K562 (cell line): Measurements from ENCODE around the gene IMMP2L. TPM values are rescaled to one million over a fixed set of nuclear protein-coding genes. Genes with fewer than 3 reads are reported as not detected.

ENCODE experiments used
- DEAF1 ChIP-seq: fragments of 450-650 bp; formaldehyde crosslinking; IDR thresholded peaks from 2 replicates; pipeline ENCODE4 v1.4.0; 2020; ENCODE audit warnings: mild to moderate bottlenecking, moderate library complexity
- E2F3 ChIP-seq: fragments of 250-450 bp; sonication (Bioruptor Pico); IDR thresholded peaks from 2 replicates; pipeline ENCODE4 v1.4.0; 2020; ENCODE audit warnings: mild to moderate bottlenecking
- E4F1 ChIP-seq: fragments of 250-450 bp; sonication (Bioruptor Pico); IDR thresholded peaks from 2 replicates; pipeline ENCODE4 v1.5.0; 2021; ENCODE audit warnings: mild to moderate bottlenecking, borderline replicate concordance
- ELF4 ChIP-seq: fragments of 450-650 bp; formaldehyde crosslinking; IDR thresholded peaks from 2 replicates; pipeline ENCODE4 v1.4.0; 2022; ENCODE audit warnings: missing genetic modification characterization
- FOXM1 ChIP-seq, 2 experiments: fragments of 450-650 bp in 1 of 2; sonication (generic) in 1 of 2; formaldehyde crosslinking in 1 of 2; IDR thresholded peaks; 2 replicates each; pipeline versions ENCODE4 v1.6.1 to v1.9.0; 2017 to 2022; ENCODE audit warnings: low read depth in 2 of 2, mild to moderate bottlenecking in 2 of 2, missing genetic modification reagents in 1 of 2, moderate library complexity in 1 of 2
- GABPB1 ChIP-seq: sonication (generic); formaldehyde crosslinking; IDR thresholded peaks from 2 replicates; pipeline ENCODE4 v1.8.0; 2022; ENCODE audit warnings: mild to moderate bottlenecking, missing genetic modification reagents
- HDAC1 ChIP-seq, 2 experiments: fragments of 450-650 bp; IDR thresholded peaks; 2 replicates each; pipeline ENCODE4 v1.6.1; 2016 to 2017; ENCODE audit warnings: inconsistent platforms in 1 of 2, mild to moderate bottlenecking in 1 of 2, moderate library complexity in 1 of 2
- JUN ChIP-seq, 2 experiments: sonication (generic) in 1 of 2; formaldehyde crosslinking in 1 of 2; IDR thresholded peaks; 2 replicates each; pipeline versions ENCODE4 v1.6.1 to v1.8.0; 2012 to 2022; ENCODE audit warnings: borderline replicate concordance in 2 of 2, mild to moderate bottlenecking in 2 of 2, improper control_type of control experiment in 1 of 2, low read depth in 1 of 2, low read length in 1 of 2, missing genetic modification reagents in 1 of 2
- KLF6 ChIP-seq: fragments of 250-450 bp; sonication (Bioruptor Pico); IDR thresholded peaks from 2 replicates; pipeline ENCODE4 v1.4.0; 2020; ENCODE audit warnings: mild to moderate bottlenecking, moderate library complexity, borderline replicate concordance
- SMAD3 ChIP-seq: fragments of 450-650 bp; formaldehyde crosslinking; conservative IDR thresholded peaks from 2 replicates; pipeline ENCODE4 v1.4.0; 2020; ENCODE audit warnings: mild to moderate bottlenecking
- SMC3 ChIP-seq: conservative IDR thresholded peaks from 2 replicates; pipeline ENCODE4 v1.6.1; 2011; ENCODE audit warnings: low read depth, low read length, improper control_type of control experiment; ENCODE audit not compliant: insufficient read depth
- STAT5A ChIP-seq: IDR thresholded peaks from 2 replicates; pipeline ENCODE4 v1.6.1; 2012; ENCODE audit warnings: low read length, inconsistent platforms, borderline replicate concordance
- USF2 ChIP-seq: sonication (generic); formaldehyde crosslinking; IDR thresholded peaks from 2 replicates; pipeline ENCODE4 v1.5.0; 2020; ENCODE audit warnings: missing genetic modification reagents
- VEZF1 ChIP-seq: fragments of 200-800 bp; sonication (Bioruptor generic); IDR thresholded peaks from 2 replicates; pipeline ENCODE4 v1.6.1; 2017; ENCODE audit warnings: missing genetic modification characterization, missing compliant biosample characterization
- ZBTB1 ChIP-seq: sonication (generic); formaldehyde crosslinking; IDR thresholded peaks from 2 replicates; pipeline ENCODE4 v1.8.1; 2023; ENCODE audit warnings: missing genetic modification reagents, low read depth, mild to moderate bottlenecking, borderline replicate concordance
- ZNF165 ChIP-seq: fragments of 250-450 bp; sonication (Bioruptor Pico); IDR thresholded peaks from 2 replicates; pipeline ENCODE4 v1.4.0; 2020; ENCODE audit warnings: borderline replicate concordance
- ZNF586 ChIP-seq: fragments of 450-650 bp; formaldehyde crosslinking; conservative IDR thresholded peaks from 2 replicates; pipeline ENCODE4 v1.4.0; 2020; ENCODE audit warnings: mild to moderate bottlenecking, moderate library complexity
- ZNF589 ChIP-seq: fragments of 200-800 bp; sonication (Bioruptor generic); IDR thresholded peaks from 2 replicates; pipeline ENCODE4 v1.6.1; 2016; ENCODE audit warnings: low read depth, missing genetic modification characterization, missing compliant biosample characterization
- ZNF778 ChIP-seq: fragments of 450-650 bp; formaldehyde crosslinking; IDR thresholded peaks from 2 replicates; pipeline ENCODE4 v1.4.0; 2020; ENCODE audit warnings: mild to moderate bottlenecking, moderate library complexity
- ZSCAN32 ChIP-seq: fragments of 450-650 bp; formaldehyde crosslinking; IDR thresholded peaks from 2 replicates; pipeline ENCODE4 v1.4.0; 2020; ENCODE audit warnings: mild to moderate bottlenecking, moderate library complexity
- polyA plus RNA-seq, 8 experiments: library from polyadenylated mRNA; depleted of rRNA in 4 of 8; stranded (reverse) in 5 of 8; unstranded in 3 of 8; fragments of >200 nt; fragmentation: Nextera tagmentation in 2 of 8; fragmentation: Illumina TruSeq in 1 of 8; extraction: Ambion mirVana in 2 of 8; extraction: Trizol in 1 of 8; gene quantifications; 2 replicates each; pipeline versions ENCODE4 v1.2.1 to v1.2.3, GENCODE V29; 2011 to 2014; ENCODE audit warnings: inconsistent platforms in 1 of 8, missing spikeins in 1 of 8
- total RNA-seq, 7 experiments: library from RNA; depleted of rRNA in 6 of 7; stranded (reverse); fragments of >200 nt in 6 of 7; fragmentation: Illumina TruSeq in 2 of 7; extraction: Trizol in 2 of 7; gene quantifications; 2 replicates each; pipeline versions ENCODE4 v1.2.1 to v1.2.3, GENCODE V29; 2011 to 2021; ENCODE audit warnings: low replicate concordance in 1 of 7

Gene IMMP2L
- total and polyA plus RNA-seq, 9 of the 15 experiments (the other 6 are each of a cell fraction or from before 2014, with no cell fraction given): 29.7 to 116 (median 53.0) TPM

- TF ChIP-seq FOXM1 (IDR thresholded peaks at IDR 0.05; ENCODE audit: low read depth): peak; percentile 61; the same call in 1 of the 2 replicates
- no peak for TF ChIP-seq FOXM1 (CRISPR knock-in tag; IDR thresholded peaks at IDR 0.05; ENCODE audit: low read depth)
- no peak for TF ChIP-seq USF2 (CRISPR knock-in tag)
- TF ChIP-seq ZBTB1: no peak
- TF ChIP-seq ZNF586 (CRISPR knock-in tag): no peak
- TF ChIP-seq VEZF1 (CRISPR knock-in tag): 0 out of 2 replicates have a peak, but pooled peaks have one; percentile 14
- no peak for TF ChIP-seq ZSCAN32 (CRISPR knock-in tag)
- no peak for TF ChIP-seq ZNF589
- no peak for TF ChIP-seq ZNF778 (CRISPR knock-in tag)
- TF ChIP-seq KLF6 (CRISPR knock-in tag): no peak
- TF ChIP-seq STAT5A: peak; percentile 89
- TF ChIP-seq E2F3 (CRISPR knock-in tag): no peak
- no peak for TF ChIP-seq SMAD3 (CRISPR knock-in tag)
- TF ChIP-seq ELF4: no peak
- no peak for TF ChIP-seq E4F1
- TF ChIP-seq SMC3: no peak
- TF ChIP-seq DEAF1 (CRISPR knock-in tag): no peak
- TF ChIP-seq HDAC1 (IDR thresholded peaks at IDR 0.05): peak in 1 of 2 experiments; percentile 64; a peak in 1 of 4 replicates
- TF ChIP-seq GABPB1 (CRISPR knock-in tag): no peak
- peak; percentile 82; the same call in 1 of the 2 replicates for TF ChIP-seq JUN (IDR thresholded peaks at IDR 0.05; ENCODE audit: borderline replicate concordance, low read depth, low read length)
- TF ChIP-seq JUN (CRISPR knock-in tag; IDR thresholded peaks at IDR 0.05; ENCODE audit: borderline replicate concordance): no peak
- no peak for TF ChIP-seq ZNF165 (CRISPR knock-in tag)
These were observed 568.0 kb downstream of the IMMP2L start (continued) for GRCh38 chr7:110994028-110994967.
